Measurements from ENCODE around the gene JARID2. TPM values are rescaled to one million over a fixed set of nuclear protein-coding genes. Genes with fewer than 3 reads are reported as not detected.

JARID2 gene
- total RNA-seq, 2 donors from 2014 or later, result 20.7 to 50.3 TPM

GRCh38 chr6:15331143-15331542 lies 85.3 kb downstream of the JARID2 start:
- Mint-ChIP-seq H3K9me3 (no peaks in the 10 kb centered on the region), H3K36me3 (ENCODE audit: low read depth) (peaks cover 94% of the 10 kb centered on the region), H3K27me3 (no peaks in the 10 kb centered on the region), H3K4me3 (peak overlapping the region; percentile 64), H3K4me1 (peaks cover 68% of the 10 kb centered on the region), H3K27ac (peak overlapping the region; percentile 85)
- ATAC-seq (replicated peaks), result peak; percentile 43

GRCh38 chr6:15331629-15332251 lies 85.9 kb downstream of the JARID2 start:
- peak overlapping the region; percentile 85 for H3K27ac Mint-ChIP-seq
- H3K9me3 Mint-ChIP-seq, result no peaks in the 10 kb centered on the region
- H3K27me3 Mint-ChIP-seq, result no peaks in the 10 kb centered on the region
- peaks cover 65% of the 10 kb centered on the region for H3K4me1 Mint-ChIP-seq
- H3K4me3 Mint-ChIP-seq, result peak overlapping the region; percentile 64
- no peak for ATAC-seq (replicated peaks)
- peaks cover 91% of the 10 kb centered on the region for H3K36me3 Mint-ChIP-seq (ENCODE audit: low read depth)

GRCh38 chr6:15332446-15332845 lies 86.6 kb downstream of the JARID2 start:
- H3K27ac Mint-ChIP-seq, result no peak overlapping the region
- peaks cover 91% of the 10 kb centered on the region for H3K36me3 Mint-ChIP-seq (ENCODE audit: low read depth)
- no peak overlapping the region for H3K4me3 Mint-ChIP-seq
- H3K4me1 Mint-ChIP-seq, result peaks cover 65% of the 10 kb centered on the region
- H3K9me3 Mint-ChIP-seq, result no peaks in the 10 kb centered on the region
- no peaks in the 10 kb centered on the region for H3K27me3 Mint-ChIP-seq
- ATAC-seq (replicated peaks), result no peak

GRCh38 chr6:15335385-15335784 lies 89.5 kb downstream of the JARID2 start:
- H3K27ac Mint-ChIP-seq, result peak overlapping the region; percentile 76
- peaks cover 60% of the 10 kb centered on the region for H3K4me1 Mint-ChIP-seq
- H3K36me3 Mint-ChIP-seq (ENCODE audit: low read depth), result peaks cover 75% of the 10 kb centered on the region
- no peak for ATAC-seq (replicated peaks)
- H3K4me3 Mint-ChIP-seq, result peak overlapping the region; percentile 10
- no peaks in the 10 kb centered on the region for H3K9me3 Mint-ChIP-seq
- no peaks in the 10 kb centered on the region for H3K27me3 Mint-ChIP-seq

GRCh38 chr6:15335916-15336315 lies 90.0 kb downstream of the JARID2 start:
- H3K4me3 Mint-ChIP-seq, result peak overlapping the region; percentile 10
- peaks cover 75% of the 10 kb centered on the region for H3K36me3 Mint-ChIP-seq (ENCODE audit: low read depth)
- no peaks in the 10 kb centered on the region for H3K27me3 Mint-ChIP-seq
- ATAC-seq (replicated peaks), result no peak
- no peaks in the 10 kb centered on the region for H3K9me3 Mint-ChIP-seq
- H3K27ac Mint-ChIP-seq, result peak overlapping the region; percentile 76
- H3K4me1 Mint-ChIP-seq, result peaks cover 63% of the 10 kb centered on the region

GRCh38 chr6:15336900-15337560 lies 91.2 kb downstream of the JARID2 start:
- Mint-ChIP-seq H3K4me3 (no peak overlapping the region), H3K27ac (peak overlapping the region; percentile 37), H3K27me3 (no peaks in the 10 kb centered on the region), H3K9me3 (no peaks in the 10 kb centered on the region), H3K4me1 (peaks cover 65% of the 10 kb centered on the region), H3K36me3 (ENCODE audit: low read depth) (peaks cover 73% of the 10 kb centered on the region)
- ATAC-seq (replicated peaks), result no peak

GRCh38 chr6:15337582-15337981 lies 91.7 kb downstream of the JARID2 start:
- no peak for ATAC-seq (replicated peaks)
- Mint-ChIP-seq H3K36me3 (ENCODE audit: low read depth) (peaks cover 71% of the 10 kb centered on the region), H3K27ac (peak overlapping the region; percentile 37), H3K4me1 (peaks cover 68% of the 10 kb centered on the region), H3K4me3 (no peak overlapping the region), H3K9me3 (no peaks in the 10 kb centered on the region), H3K27me3 (no peaks in the 10 kb centered on the region)

- H3K4me1 Mint-ChIP-seq, result peaks cover 67% of the 10 kb centered on the region
- H3K4me3 Mint-ChIP-seq, result peak overlapping the region; percentile 2
- peaks cover 66% of the 10 kb centered on the region for H3K36me3 Mint-ChIP-seq (ENCODE audit: low read depth)
- H3K9me3 Mint-ChIP-seq, result no peaks in the 10 kb centered on the region
- H3K27me3 Mint-ChIP-seq, result no peaks in the 10 kb centered on the region
- peak overlapping the region; percentile 13 for H3K27ac Mint-ChIP-seq
- ATAC-seq (replicated peaks), result no peak
Measured at GRCh38 chr6:15338476-15338875, 92.6 kb downstream of the JARID2 start.

- no peaks in the 10 kb centered on the region for H3K9me3 Mint-ChIP-seq
- no peak for ATAC-seq (replicated peaks)
- peaks cover 67% of the 10 kb centered on the region for H3K4me1 Mint-ChIP-seq
- H3K36me3 Mint-ChIP-seq (ENCODE audit: low read depth), result peaks cover 59% of the 10 kb centered on the region
- H3K27me3 Mint-ChIP-seq, result no peaks in the 10 kb centered on the region
- peak overlapping the region; percentile 2 for H3K4me3 Mint-ChIP-seq
- H3K27ac Mint-ChIP-seq, result peak overlapping the region; percentile 13
Measured at GRCh38 chr6:15339081-15339480, 93.2 kb downstream of the JARID2 start.

GRCh38 chr6:15340105-15340601 lies 94.3 kb downstream of the JARID2 start:
- peak overlapping the region; percentile 72 for H3K27ac Mint-ChIP-seq
- H3K4me3 Mint-ChIP-seq, result peak overlapping the region; percentile 64
- H3K27me3 Mint-ChIP-seq, result no peaks in the 10 kb centered on the region
- peaks cover 49% of the 10 kb centered on the region for H3K36me3 Mint-ChIP-seq (ENCODE audit: low read depth)
- peak; percentile 37 for ATAC-seq (replicated peaks)
- H3K9me3 Mint-ChIP-seq, result no peaks in the 10 kb centered on the region
- peaks cover 62% of the 10 kb centered on the region for H3K4me1 Mint-ChIP-seq

GRCh38 chr6:15340775-15341174 lies 94.9 kb downstream of the JARID2 start:
- H3K4me1 Mint-ChIP-seq, result peaks cover 59% of the 10 kb centered on the region
- peak; percentile 61 for ATAC-seq (replicated peaks)
- peak overlapping the region; percentile 64 for H3K4me3 Mint-ChIP-seq
- no peaks in the 10 kb centered on the region for H3K9me3 Mint-ChIP-seq
- no peaks in the 10 kb centered on the region for H3K27me3 Mint-ChIP-seq
- H3K36me3 Mint-ChIP-seq (ENCODE audit: low read depth), result peaks cover 43% of the 10 kb centered on the region
- peak overlapping the region; percentile 72 for H3K27ac Mint-ChIP-seq

GRCh38 chr6:15341311-15342001 lies 95.6 kb downstream of the JARID2 start:
- Mint-ChIP-seq H3K27me3 (no peaks in the 10 kb centered on the region), H3K36me3 (ENCODE audit: low read depth) (peaks cover 38% of the 10 kb centered on the region), H3K4me1 (peaks cover 63% of the 10 kb centered on the region), H3K27ac (peak overlapping the region; percentile 72), H3K4me3 (peak overlapping the region; percentile 64), H3K9me3 (no peaks in the 10 kb centered on the region)
- peak; percentile 40 for ATAC-seq (replicated peaks)

- H3K36me3 Mint-ChIP-seq (ENCODE audit: low read depth), result peaks cover 33% of the 10 kb centered on the region
- H3K4me3 Mint-ChIP-seq, result peak overlapping the region; percentile 64
- H3K4me1 Mint-ChIP-seq, result peaks cover 65% of the 10 kb centered on the region
- H3K27ac Mint-ChIP-seq, result no peak overlapping the region
- no peaks in the 10 kb centered on the region for H3K27me3 Mint-ChIP-seq
- ATAC-seq (replicated peaks), result no peak
- no peaks in the 10 kb centered on the region for H3K9me3 Mint-ChIP-seq
Measured at GRCh38 chr6:15342114-15342513, 96.2 kb downstream of the JARID2 start.

- Mint-ChIP-seq H3K36me3 (ENCODE audit: low read depth) (peaks cover 31% of the 10 kb centered on the region), H3K4me3 (peak overlapping the region; percentile 28), H3K4me1 (peaks cover 58% of the 10 kb centered on the region), H3K27me3 (no peaks in the 10 kb centered on the region), H3K9me3 (no peaks in the 10 kb centered on the region), H3K27ac (no peak overlapping the region)
- no peak for ATAC-seq (replicated peaks)
Measured at GRCh38 chr6:15343490-15344191, 97.8 kb downstream of the JARID2 start.
